ENCODE measurements around the gene PYY.
"Not testable (repeated sequence)": the region's sequence is repeated elsewhere in the genome, so short reads cannot be mapped to it uniquely, and the experiment has no call there.

The PYY gene

GRCh38 chr17:43978078-43978477, 24.3 kb upstream of the PYY start:
- DNase-seq: no peak

GRCh38 chr17:43976963-43977837, 23.5 kb upstream of the PYY start:
- no peak for DNase-seq

- DNase-seq: no peak
These were observed 22.2 kb upstream of the PYY start for GRCh38 chr17:43975898-43976297.

- no peak for DNase-seq
These were observed 20.9 kb upstream of the PYY start for GRCh38 chr17:43974382-43975266.

GRCh38 chr17:43972444-43973212, 18.9 kb upstream of the PYY start:
- not testable (repeated sequence) for DNase-seq

GRCh38 chr17:43971436-43971835, 17.7 kb upstream of the PYY start:
- not testable (repeated sequence) for DNase-seq

- no peak for DNase-seq
These were observed 16.6 kb upstream of the PYY start for GRCh38 chr17:43970366-43970765.

GRCh38 chr17:43967251-43967875, 13.6 kb upstream of the PYY start:
- DNase-seq: no peak

GRCh38 chr17:43966276-43966675, 12.5 kb upstream of the PYY start:
- DNase-seq: no peak

- no peak for DNase-seq
These were observed 8.7 kb upstream of the PYY start for GRCh38 chr17:43962479-43962878.

GRCh38 chr17:43961954-43962353, 8.2 kb upstream of the PYY start:
- no peak for DNase-seq

- DNase-seq: not testable (repeated sequence)
These were observed 7.6 kb upstream of the PYY start for GRCh38 chr17:43961292-43961691.

GRCh38 chr17:43958748-43959352, 5.1 kb upstream of the PYY start:
- no peak for DNase-seq

- DNase-seq: no peak
These were observed 2.5 kb upstream of the PYY start for GRCh38 chr17:43956222-43956621.

GRCh38 chr17:43952724-43953666, 745 bp downstream of the PYY start:
- no peak for DNase-seq

- no peak for DNase-seq
These were observed 1.4 kb downstream of the PYY start for GRCh38 chr17:43952351-43952723.

- no peak for DNase-seq
These were observed 2.0 kb downstream of the PYY start for GRCh38 chr17:43951750-43952149.

GRCh38 chr17:43950554-43950953, 3.2 kb downstream of the PYY start:
- DNase-seq: no peak

GRCh38 chr17:43949781-43950180, 4.0 kb downstream of the PYY start:
- DNase-seq: no peak

- DNase-seq: no peak
These were observed 7.0 kb downstream of the PYY start for GRCh38 chr17:43946781-43947180.

All from activated effector memory CD4-positive, alpha-beta T cell treated with anti-CD3 and anti-CD28 coated beads, Interleukin-2, amount 50 U/mL, for 16 hours (primary cell).